ENCODE results near the gene STK35. TPM values are rescaled to one million over a fixed set of nuclear protein-coding genes. Genes with fewer than 3 reads are reported as not detected.

STK35 gene
- total and polyA plus RNA-seq, 2 donors (not counting 3 experiments of a cell fraction or from before 2014, with no cell fraction given) = 10.2 to 17.5 TPM

- CTCF ChIA-PET = interaction anchor here (1.4 kb wide), 1 partner anchor 256 kb away, joined by 3 read pairs; no protein-coding TSS in a partner anchor
These were observed 94.0 kb downstream of the STK35 start for GRCh38 chr20:2195614-2196013.

More at GRCh38 chr20:2195614-2196013, 94.0 kb downstream of the STK35 start:
- POLR2A ChIA-PET = no interaction called here
- dilution Hi-C loops (cut with MboI; ENCODE audit: extremely low pct_ligation_motif_present, low sequenced_read_pairs) = no loop called here
- FAIRE-seq (no peak), DNase-seq (ENCODE audit: low read depth, low spot score) (no peak)
- Histone ChIP-seq H3K27ac (ENCODE audit: insufficient read depth, low read depth, low read length) (no peak overlapping the region), H3K27me3 (ENCODE audit: control insufficient read depth in 2 of 2, insufficient read depth in 2 of 2, low read length in 2 of 2) (peaks cover 4% of the 10 kb centered on the region in 2 experiments), H3K36me3 (ENCODE audit: control insufficient read depth in 2 of 2, extremely low read depth in 1 of 2, insufficient read depth in 2 of 2, low read length in 2 of 2) (no peaks in the 10 kb centered on the region), H3K79me2 (ENCODE audit: control insufficient read depth, insufficient read depth, low read length) (no peaks in the 10 kb centered on the region), H3K4me1 (ENCODE audit: control insufficient read depth, extremely low read depth, insufficient read depth, low read length) (no peaks in the 10 kb centered on the region), H3K4me2 (ENCODE audit: insufficient read depth, low read length) (no peak overlapping the region), H3K4me3 (replicated peaks in 1 of 3; ENCODE audit: insufficient read depth in 1 of 3, low read depth in 1 of 3, low read length in 3 of 3) (no peak overlapping the region), H2AFZ (ENCODE audit: low read depth, low read length) (no peak overlapping the region), H3K9me3 (replicated peaks; ENCODE audit: control insufficient read depth, insufficient read depth, low read length) (no peaks in the 10 kb centered on the region), H4K20me1 (replicated peaks; ENCODE audit: control insufficient read depth, extremely low read depth, insufficient read depth, low read length) (no peaks in the 10 kb centered on the region), H3K9me1 (replicated peaks; ENCODE audit: control insufficient read depth, extremely low read depth, insufficient read depth, low read length) (no peaks in the 10 kb centered on the region), H3K9ac (replicated peaks; ENCODE audit: extremely low read depth, insufficient read depth, low read length) (no peak overlapping the region)
- BruUV-seq (replicated peaks) = no TSS peak
- intact Hi-C loops (cut with micrococcal nuclease) = no loop called here
- TF ChIP-seq MYC (IDR thresholded peaks at IDR 0.05; ENCODE audit: low read depth, low read length) (no peak), POLR2AphosphoS5 (IDR thresholded peaks at IDR 0.05; ENCODE audit: insufficient read depth, low read depth, low read length) (no peak), CTCF (IDR thresholded peaks at IDR 0.05; ENCODE audit: extremely low read depth in 1 of 2, insufficient read depth in 1 of 2, low read depth in 1 of 2, low read length in 2 of 2) (no peak), EZH2 (IDR thresholded peaks at IDR 0.05; ENCODE audit: borderline replicate concordance, low read depth, low read length, severe bottlenecking) (no peak), POLR2A (IDR thresholded peaks at IDR 0.05; ENCODE audit: low read depth, low read length) (no peak), FOS (IDR thresholded peaks at IDR 0.05; ENCODE audit: borderline replicate concordance, insufficient read depth, low read length) (no peak), JUN (IDR thresholded peaks at IDR 0.05; ENCODE audit: borderline replicate concordance, insufficient read depth, insufficient read length, low read depth) (no peak), MAX (IDR thresholded peaks at IDR 0.05; ENCODE audit: insufficient read depth, insufficient read length) (no peak), GATA2 (IDR thresholded peaks at IDR 0.05; ENCODE audit: insufficient read depth, insufficient read length, low read depth, low read length) (no peak)

Measured in endothelial cell of umbilical vein (primary cell).